ENCODE data around the gene SEPHS2.
A peak's percentile ranks its signal among the peaks of the same experiment; 100 is the strongest.
"Not testable (repeated sequence)": the region's sequence is repeated elsewhere in the genome, so short reads cannot be mapped to it uniquely, and the experiment has no call there.

The SEPHS2 gene

DNA sequence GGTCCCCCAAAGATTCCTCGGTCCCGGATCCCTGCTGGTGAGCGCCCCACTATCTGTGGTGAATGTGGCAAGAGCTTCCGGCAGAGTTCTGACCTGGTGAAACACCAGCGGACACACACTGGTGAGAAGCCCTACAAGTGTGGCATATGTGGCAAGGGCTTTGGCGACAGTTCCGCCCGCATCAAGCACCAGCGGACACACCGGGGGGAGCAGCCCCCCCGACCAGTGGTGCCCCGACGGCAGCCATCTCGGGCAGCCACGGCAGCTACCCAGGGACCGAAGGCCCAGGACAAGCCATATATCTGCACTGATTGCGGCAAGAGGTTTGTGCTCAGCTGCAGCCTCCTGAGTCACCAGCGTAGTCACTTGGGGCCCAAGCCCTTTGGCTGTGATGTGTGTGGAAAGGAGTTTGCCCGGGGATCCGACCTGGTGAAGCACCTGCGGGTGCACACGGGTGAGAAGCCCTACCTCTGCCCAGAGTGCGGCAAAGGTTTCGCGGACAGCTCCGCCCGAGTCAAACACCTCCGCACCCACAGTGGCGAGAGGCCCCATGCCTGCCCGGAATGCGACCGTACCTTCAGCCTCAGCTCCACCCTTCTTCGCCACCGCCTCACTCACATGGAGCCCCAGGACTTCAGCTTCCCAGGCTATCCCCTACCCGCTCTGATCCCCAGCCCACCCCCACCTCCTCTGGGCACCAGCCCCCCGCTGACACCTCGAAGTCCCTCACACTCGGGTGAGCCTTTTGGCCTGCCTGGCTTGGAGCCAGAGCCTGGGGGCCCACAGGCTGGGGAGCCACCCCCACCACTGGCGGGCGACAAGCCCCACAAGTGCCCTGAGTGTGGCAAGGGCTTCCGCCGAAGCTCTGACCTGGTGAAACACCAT is 47.7 kb downstream of the SEPHS2 start:
- Mint-ChIP-seq H3K9me3 (no peaks in the 10 kb centered on the region), H3K36me3 (ENCODE audit: insufficient read depth) (peaks cover 16% of the 10 kb centered on the region), H3K4me1 (ENCODE audit: low read depth in 2 of 2) (peaks cover 29 to 36% of the 10 kb centered on the region in 2 donors), H3K27ac (peak overlapping the region in 1 of 2 donors; percentile 62), H3K27me3 (no peaks in the 10 kb centered on the region), H3K4me3 (peak overlapping the region in 1 of 2 donors; percentile 17)
- ATAC-seq (replicated peaks): no peak
- DNase-seq: no peak

DNA sequence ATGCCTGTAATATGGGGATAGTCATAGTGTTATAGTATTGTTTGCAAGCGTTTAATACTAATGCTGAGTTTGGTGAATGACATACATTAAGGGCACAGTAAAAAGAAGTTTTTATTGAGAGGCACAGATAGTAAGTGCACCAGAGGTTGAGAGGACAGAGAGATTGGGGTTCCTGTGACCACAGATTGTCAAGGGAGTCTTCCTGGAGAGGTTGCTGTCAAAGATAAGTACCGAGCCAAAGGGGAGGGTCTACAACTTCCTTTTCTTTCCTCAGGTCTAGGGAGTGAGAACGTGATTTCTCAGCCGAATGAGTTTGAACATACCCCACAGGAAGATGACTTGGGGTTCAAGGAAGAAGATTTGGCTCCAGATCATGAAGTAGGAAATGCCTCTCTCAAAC is 48.6 kb downstream of the SEPHS2 start:
- H3K27ac Mint-ChIP-seq: peak overlapping the region in 1 of 2 donors; percentile 62
- H3K9me3 Mint-ChIP-seq: no peaks in the 10 kb centered on the region
- peaks cover 16% of the 10 kb centered on the region for H3K36me3 Mint-ChIP-seq (ENCODE audit: insufficient read depth)
- DNase-seq (no peak), ATAC-seq (replicated peaks) (no peak)
- H3K4me1 Mint-ChIP-seq (ENCODE audit: low read depth in 2 of 2): peaks cover 29 to 36% of the 10 kb centered on the region in 2 donors
- peak overlapping the region; percentile 67 to 83 for H3K4me3 Mint-ChIP-seq
- no peaks in the 10 kb centered on the region for H3K27me3 Mint-ChIP-seq

DNA sequence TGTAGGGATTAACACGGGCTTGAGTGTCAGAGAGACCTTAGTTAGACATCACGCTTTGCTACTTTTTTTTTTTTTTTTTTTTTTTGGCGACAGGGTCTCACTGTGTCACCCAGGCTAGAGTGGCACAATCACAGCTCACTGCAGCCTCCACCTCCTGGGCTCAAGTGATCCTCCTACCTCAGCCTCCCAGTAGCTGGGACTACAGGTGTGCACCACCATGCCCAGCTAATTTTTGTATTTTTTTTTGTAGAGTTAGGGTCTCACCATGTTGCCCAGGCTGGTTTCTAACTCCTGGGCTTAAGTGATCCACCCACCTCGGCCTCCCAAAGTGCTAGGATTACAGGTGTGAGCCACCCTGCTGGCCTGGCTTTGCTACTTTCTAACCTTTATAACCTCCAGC is 49.0 kb downstream of the SEPHS2 start:
- Mint-ChIP-seq H3K4me3 (peak overlapping the region; percentile 67 to 83), H3K27ac (peak overlapping the region in 1 of 2 donors; percentile 62), H3K4me1 (ENCODE audit: low read depth in 2 of 2) (peaks cover 29 to 36% of the 10 kb centered on the region in 2 donors), H3K36me3 (ENCODE audit: insufficient read depth) (peaks cover 16% of the 10 kb centered on the region)
- not testable (repeated sequence) for ATAC-seq (replicated peaks); DNase-seq; H3K27me3 Mint-ChIP-seq; H3K9me3 Mint-ChIP-seq

DNA sequence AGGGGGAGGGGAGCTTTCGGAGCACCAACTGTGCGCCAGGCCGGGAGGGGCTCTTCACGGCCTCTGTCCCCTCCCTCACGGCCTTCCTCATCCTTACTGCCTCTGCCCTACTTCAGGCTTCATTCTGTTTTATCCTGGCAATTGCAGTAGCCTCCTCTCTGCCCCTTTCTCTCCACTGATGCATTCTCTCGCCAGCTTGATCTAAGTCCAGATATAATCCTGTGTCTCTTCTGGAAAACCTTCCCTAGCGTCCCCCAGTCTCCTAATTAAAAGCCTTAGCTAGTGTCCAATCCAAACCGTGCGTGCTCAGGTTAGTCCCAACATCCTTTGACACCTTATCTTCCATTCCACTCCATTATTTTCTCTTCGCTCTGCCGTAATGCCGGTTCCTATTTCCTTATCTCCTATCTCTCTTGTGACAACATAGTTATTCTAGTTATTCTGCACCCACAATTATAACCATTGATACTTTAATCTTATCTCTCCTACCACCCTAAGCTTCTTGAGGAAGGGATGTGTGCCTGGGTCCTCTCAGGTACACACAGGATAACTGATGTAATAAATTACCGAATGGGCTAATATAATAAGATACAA is 49.6 kb downstream of the SEPHS2 start:
- peak overlapping the region; percentile 67 to 83 for H3K4me3 Mint-ChIP-seq
- H3K9me3 Mint-ChIP-seq: no peaks in the 10 kb centered on the region
- no peak for ATAC-seq (replicated peaks)
- no peak for DNase-seq
- H3K36me3 Mint-ChIP-seq (ENCODE audit: insufficient read depth): peaks cover 14% of the 10 kb centered on the region
- no peaks in the 10 kb centered on the region for H3K27me3 Mint-ChIP-seq
- H3K27ac Mint-ChIP-seq: peak overlapping the region in 1 of 2 donors; percentile 70
- H3K4me1 Mint-ChIP-seq (ENCODE audit: low read depth in 2 of 2): peaks cover 29 to 33% of the 10 kb centered on the region in 2 donors

DNA sequence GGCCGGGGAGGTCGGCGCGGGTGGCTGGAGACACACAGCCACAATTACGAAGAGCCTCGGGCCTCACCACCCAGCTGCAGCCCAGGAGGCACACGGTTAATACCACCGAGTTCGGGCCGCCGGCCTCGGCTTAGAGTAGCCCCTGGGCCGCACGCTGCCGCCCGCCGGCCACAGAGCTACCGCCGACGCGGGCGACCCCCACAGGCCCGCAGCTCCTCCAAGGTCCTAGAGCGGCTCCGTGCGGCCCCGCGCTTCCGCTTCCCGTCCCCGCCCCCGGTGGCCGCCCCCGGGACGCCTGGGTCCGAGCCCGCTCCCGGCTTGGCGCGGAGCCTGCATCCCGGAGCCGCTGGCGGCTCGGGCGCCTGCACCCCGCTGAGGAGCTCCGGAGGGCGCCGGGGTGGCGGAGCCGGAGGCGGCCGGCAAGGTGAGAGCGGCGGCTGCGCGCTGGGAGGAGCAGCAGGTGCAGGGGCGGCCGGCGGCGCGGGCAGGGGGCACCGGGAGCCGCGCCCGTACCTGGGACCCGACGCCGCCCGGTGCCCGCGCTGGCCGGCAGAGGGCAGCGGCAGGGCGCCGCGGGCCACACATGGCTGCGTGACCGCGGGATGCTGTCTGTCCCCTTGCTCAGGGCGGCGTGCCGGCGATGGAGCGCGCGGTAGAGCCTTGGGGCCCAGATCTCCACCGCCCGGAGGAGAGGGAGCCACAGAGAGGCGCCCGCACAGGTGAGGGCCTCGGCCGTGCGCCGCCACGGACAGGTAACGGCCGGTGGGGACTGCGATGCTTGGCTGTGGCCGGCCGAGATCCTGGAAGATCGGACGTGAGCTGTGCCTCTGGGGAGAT is 50.3 kb downstream of the SEPHS2 start, which contains the start of gene ZNF48:
TSS of gene ZNF48 (plus strand) at position 266 of the 837 bp plus-strand sequence. CDS start at position 641, 375 bp downstream.
- Mint-ChIP-seq H3K4me3 (peak within 1 kb of the TSS; percentile 67 to 83), H3K27ac (peak within 1 kb of the TSS; percentile 73 to 77), H3K36me3 (ENCODE audit: insufficient read depth) (peaks cover 13% of the 10 kb centered on the region), H3K9me3 (no peaks in the 10 kb centered on the region), H3K27me3 (no peaks in the 10 kb centered on the region), H3K4me1 (ENCODE audit: low read depth in 2 of 2) (peaks cover 28 to 30% of the 10 kb centered on the region in 2 donors)
- peak; percentile 31 to 45 (median 43) for DNase-seq
- ATAC-seq (replicated peaks): peak; percentile 77

DNA sequence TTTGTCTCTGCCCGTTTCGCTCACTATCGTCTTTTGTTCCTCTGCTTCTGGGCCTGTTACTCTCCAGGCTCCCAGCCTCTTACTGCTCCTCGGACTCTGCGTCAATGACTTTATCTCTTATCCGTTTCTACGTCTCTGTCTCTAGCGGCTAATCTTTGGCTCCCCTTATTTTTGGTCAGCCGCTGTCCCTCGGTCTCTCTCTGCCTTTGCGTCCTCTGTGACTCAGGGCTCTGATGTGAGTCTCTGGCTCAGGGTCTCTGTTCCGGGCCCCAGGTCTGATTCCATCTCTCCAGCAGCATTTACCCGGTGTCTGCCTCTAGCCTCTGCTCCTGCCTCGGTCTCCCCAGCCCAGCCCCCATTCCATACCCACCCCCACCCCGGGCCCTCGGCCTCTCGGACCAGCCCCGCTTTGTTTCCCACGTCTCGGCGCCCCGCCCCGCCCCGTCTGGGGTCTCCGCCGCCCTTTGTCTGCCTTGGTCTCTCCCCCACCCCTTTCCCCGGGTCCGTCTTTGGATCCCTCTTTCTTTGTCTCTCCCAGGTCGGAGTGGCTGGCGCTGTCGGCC is 51.0 kb downstream of the SEPHS2 start:
- ATAC-seq (replicated peaks) (no peak), DNase-seq (no peak)
- Mint-ChIP-seq H3K4me3 (peak overlapping the region; percentile 67 to 83), H3K27ac (peak overlapping the region; percentile 73 to 77), H3K27me3 (no peaks in the 10 kb centered on the region), H3K36me3 (ENCODE audit: insufficient read depth) (peaks cover 8% of the 10 kb centered on the region), H3K9me3 (no peaks in the 10 kb centered on the region), H3K4me1 (ENCODE audit: low read depth in 2 of 2) (peaks cover 23 to 24% of the 10 kb centered on the region in 2 donors)

All from effector memory CD8-positive, alpha-beta T cell (primary cell).